Bronchial epithelial cell (primary cell): ENCODE results near the gene SYTL3. TPM values are rescaled to one million over a fixed set of nuclear protein-coding genes. Genes with fewer than 3 reads are reported as not detected.
"Not testable (repeated sequence)": the region's sequence is repeated elsewhere in the genome, so short reads cannot be mapped to it uniquely, and the experiment has no call there.

Source experiments
- DNase-seq: peaks from one replicate; pipeline ENCODE4 v3.0.0-alpha.2; 2010; ENCODE audit warnings: low read depth
- FAIRE-seq: peaks from 2 replicates; lab custom pipeline; 2011; peaks lifted over from hg19 to GRCh38; lab: Jason Lieb, UNC
- H3K27me3 ChIP-seq: 2 replicates; pipeline ENCODE4 v1.5.1; 2011; ENCODE audit warnings: low read length; ENCODE audit not compliant: control insufficient read depth, insufficient read depth
- H3K36me3 ChIP-seq: 2 replicates; pipeline ENCODE4 v1.5.1; 2011; ENCODE audit warnings: low read length; ENCODE audit not compliant: control insufficient read depth, insufficient read depth
- H3K4me3 ChIP-seq: 2 replicates; pipeline ENCODE4 v1.5.1; 2011; ENCODE audit warnings: mild to moderate bottlenecking, low read depth, low read length, control low read depth
- total RNA-seq: library from RNA; depleted of rRNA; stranded (reverse); fragments of >200 nt; gene quantifications from 2 replicates; pipeline ENCODE4 v1.2.1, GENCODE V29; 2014
- TF ChIP-seq, protein P1 (sequence below): IDR thresholded peaks from 2 replicates; pipeline ENCODE4 v1.5.1; 2011; ENCODE audit warnings: mild to moderate bottlenecking, moderate library complexity, low read length, control low read depth, inconsistent platforms; ENCODE audit not compliant: insufficient read depth, severe bottlenecking

The SYTL3 gene
- total RNA-seq, 1 donor from 2014 or later, result 1.1 TPM

DNA sequence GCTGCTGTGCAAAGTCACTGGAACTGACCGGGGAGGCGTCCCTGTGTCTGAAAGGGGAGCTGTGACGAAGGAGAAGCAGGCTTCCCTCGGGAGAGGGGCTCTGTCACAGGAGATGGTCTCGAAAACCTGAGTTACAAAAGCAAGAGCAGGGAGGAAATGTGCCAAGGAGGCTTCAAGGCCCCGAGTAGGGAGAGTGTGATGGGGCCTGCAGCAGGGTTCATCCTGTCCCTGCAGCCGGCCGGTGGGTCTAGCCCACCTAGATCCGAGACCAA, 22.0 kb upstream of the SYTL3 start:
- no peaks in the 10 kb centered on the region for H3K27me3 ChIP-seq
- H3K36me3 ChIP-seq, result peaks cover 23% of the 10 kb centered on the region
- DNase-seq, result no peak
- TF ChIP-seq, protein P1, sequence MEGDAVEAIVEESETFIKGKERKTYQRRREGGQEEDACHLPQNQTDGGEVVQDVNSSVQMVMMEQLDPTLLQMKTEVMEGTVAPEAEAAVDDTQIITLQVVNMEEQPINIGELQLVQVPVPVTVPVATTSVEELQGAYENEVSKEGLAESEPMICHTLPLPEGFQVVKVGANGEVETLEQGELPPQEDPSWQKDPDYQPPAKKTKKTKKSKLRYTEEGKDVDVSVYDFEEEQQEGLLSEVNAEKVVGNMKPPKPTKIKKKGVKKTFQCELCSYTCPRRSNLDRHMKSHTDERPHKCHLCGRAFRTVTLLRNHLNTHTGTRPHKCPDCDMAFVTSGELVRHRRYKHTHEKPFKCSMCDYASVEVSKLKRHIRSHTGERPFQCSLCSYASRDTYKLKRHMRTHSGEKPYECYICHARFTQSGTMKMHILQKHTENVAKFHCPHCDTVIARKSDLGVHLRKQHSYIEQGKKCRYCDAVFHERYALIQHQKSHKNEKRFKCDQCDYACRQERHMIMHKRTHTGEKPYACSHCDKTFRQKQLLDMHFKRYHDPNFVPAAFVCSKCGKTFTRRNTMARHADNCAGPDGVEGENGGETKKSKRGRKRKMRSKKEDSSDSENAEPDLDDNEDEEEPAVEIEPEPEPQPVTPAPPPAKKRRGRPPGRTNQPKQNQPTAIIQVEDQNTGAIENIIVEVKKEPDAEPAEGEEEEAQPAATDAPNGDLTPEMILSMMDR, result no peak
- no peak overlapping the region for H3K4me3 ChIP-seq
- no peak for FAIRE-seq

DNA sequence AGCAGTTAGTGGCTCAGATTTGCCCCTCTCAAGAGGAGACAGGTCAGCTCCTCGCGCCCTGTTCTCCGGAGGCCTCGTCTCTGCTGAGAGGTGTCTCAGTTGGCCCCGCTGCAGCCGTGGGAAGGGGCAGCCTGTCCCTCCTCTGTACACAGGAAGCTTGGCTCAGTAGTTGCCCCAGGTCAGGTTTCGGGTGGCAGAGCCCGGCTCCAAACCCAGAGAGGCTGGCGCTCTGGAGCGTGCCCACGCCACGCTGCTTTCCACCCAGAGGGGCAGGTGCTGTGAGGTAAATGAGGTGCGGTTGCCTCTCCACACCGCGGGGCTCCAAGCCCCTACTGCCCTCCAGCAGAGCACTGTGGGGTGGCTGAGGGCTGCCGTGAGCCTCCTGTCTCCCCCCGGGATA, 21.3 kb upstream of the SYTL3 start:
- TF ChIP-seq, protein P1, result no peak
- H3K36me3 ChIP-seq, result peaks cover 23% of the 10 kb centered on the region
- FAIRE-seq (no peak), DNase-seq (no peak)
- no peaks in the 10 kb centered on the region for H3K27me3 ChIP-seq
- no peak overlapping the region for H3K4me3 ChIP-seq

DNA sequence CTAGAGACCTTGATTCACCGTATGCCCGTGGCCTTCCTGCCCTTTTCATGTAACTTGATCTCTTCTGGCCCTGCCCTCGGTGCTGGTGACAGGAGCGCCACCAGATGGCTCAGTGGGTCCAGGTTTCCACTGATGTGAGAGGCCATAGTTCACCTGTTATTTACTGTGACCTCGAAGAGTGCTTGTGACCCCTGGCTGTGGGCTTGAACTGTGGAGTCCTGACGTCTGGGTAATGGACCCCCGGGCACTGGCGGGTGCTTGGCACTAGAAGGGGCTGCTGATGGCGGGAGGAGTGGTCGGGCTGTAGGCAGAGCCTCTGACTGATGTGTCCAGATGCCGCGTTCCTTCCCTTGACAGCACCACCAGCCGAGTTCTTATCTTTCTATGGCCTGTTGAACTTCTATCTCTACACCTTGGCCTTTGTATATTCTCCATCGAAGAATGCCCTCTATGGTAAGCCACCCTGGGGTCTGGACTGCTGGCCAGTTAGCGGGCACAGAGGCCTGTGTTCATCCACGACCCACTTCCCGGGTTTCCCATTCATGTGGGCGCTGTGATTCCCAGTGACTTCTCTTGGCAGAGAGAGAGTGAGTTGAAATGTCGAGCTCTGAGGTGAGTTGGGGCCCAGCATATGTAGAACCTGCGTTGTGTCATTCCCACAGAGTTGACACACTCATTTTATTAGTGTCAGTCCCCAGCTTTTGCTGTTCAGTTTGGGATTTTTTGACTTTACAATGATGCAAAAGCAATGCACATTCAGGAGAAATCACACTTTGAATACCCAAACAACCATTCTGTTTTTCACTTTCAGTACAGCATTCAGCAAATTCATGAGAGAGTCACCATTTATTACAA, 20.3 kb upstream of the SYTL3 start:
- Histone ChIP-seq H3K27me3 (no peaks in the 10 kb centered on the region), H3K4me3 (no peak overlapping the region), H3K36me3 (peaks cover 20% of the 10 kb centered on the region)
- TF ChIP-seq, protein P1, result peak; percentile 16
- FAIRE-seq, result no peak
- DNase-seq, result no peak

DNA sequence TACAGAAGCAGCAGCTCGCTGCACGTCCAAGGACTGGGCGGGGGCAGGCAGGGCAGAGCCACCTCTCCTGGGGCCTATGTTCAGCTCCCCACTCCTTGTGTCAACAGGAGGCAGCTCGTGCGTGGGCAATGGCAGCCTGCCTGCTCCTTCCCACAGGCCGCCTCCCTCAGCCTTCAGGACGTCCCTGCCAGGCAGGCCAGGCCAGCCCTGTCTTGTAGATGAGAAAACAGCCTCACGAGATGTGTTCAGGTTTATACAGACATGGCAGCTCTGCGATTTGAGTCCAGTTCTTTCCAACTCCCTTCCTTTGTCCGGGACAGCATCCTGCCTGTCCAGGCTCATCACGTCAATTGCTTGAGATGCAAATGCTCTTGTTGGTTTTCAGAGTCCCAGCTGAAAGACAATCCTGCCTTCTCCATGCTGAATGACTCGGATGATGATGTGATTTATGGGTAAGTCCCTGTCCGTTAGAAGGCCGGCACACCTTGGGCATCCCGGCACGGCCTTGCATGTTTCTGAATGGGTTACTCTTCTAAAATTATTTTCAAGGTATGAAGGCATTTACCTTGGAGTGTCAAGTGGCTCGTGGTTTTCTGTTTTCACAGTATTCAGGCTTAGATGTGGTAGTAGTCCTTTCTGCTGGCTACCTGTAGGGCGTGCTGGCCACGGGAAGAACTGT, 18.8 kb upstream of the SYTL3 start:
- DNase-seq (peak; percentile 74), FAIRE-seq (peak; percentile 95)
- H3K27me3 ChIP-seq, result no peaks in the 10 kb centered on the region
- TF ChIP-seq, protein P1, result no peak
- H3K36me3 ChIP-seq, result peaks cover 16% of the 10 kb centered on the region
- H3K4me3 ChIP-seq, result no peak overlapping the region

DNA sequence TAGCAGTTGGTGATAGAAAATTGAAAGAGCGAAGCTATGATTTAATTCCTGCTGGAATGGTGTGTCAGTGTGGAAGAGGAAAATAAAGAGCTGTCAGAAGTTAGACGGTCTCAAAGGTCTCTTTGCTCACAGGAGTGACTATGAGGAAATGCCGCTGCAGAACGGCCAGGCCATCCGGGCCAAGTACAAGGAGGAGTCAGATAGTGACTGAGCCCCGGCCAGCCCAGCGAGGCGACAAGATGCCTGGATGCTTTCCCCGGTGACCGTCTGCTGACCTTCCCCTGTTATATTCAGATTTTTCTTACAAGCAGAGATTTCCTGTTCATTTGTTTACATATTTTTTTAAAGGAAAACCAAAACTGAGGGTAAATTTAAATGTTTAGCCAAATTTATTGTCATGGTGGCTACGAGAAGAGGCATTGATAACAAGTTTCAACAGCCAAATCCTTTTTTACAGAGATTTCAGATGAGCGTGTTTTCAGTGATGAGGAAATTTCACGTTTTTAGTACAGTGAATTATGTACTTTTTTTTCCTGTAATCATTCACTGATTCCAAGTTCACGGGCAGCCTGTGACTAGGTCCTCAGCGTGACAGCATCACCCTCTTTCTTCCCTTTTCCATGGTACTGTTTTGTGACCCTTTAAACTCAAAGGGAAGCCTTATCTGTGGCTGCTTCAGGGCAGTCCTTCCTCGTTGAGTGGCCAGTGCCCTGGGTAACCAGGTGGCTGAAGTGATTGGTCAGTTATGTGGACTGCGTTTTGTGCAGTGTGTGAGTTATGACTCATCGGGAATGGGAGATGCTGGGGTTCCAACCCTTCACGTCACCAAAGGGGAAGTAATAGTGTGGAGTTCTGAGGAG, 17.9 kb upstream of the SYTL3 start:
- DNase-seq, result peak; percentile 64
- FAIRE-seq, result no peak
- peaks cover 13% of the 10 kb centered on the region for H3K36me3 ChIP-seq
- H3K4me3 ChIP-seq, result no peak overlapping the region
- no peaks in the 10 kb centered on the region for H3K27me3 ChIP-seq
- TF ChIP-seq, protein P1, result no peak

DNA sequence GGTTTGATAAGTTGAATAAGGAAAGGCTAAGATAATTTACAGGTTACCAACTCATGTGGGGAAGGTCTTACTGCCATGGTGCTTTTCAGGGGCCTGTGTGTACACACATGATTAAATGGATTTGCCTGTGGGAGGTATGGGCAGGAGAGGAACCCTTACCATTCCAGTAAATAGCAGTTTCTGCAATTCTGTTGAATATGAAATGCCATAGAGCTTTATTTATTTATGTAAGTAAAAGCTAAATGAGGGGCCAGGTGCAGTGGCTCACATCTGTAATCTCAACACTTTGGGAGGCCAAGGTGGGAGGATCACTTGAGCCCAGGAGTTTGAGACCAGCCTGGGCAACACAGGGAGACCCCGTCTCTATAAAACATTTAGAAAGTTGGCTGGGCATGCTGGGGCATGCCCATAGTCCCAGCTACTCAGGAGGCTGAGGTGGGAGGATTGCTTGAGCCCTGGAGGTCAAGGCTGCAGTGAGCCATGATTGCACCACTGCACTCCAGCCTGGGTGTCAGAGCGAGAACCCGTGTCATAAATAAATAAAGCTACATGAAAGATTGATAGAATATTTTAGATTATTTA, 17.2 kb upstream of the SYTL3 start:
- not testable (repeated sequence) for FAIRE-seq, DNase-seq, H3K27me3 ChIP-seq, H3K4me3 ChIP-seq
- peaks cover 16% of the 10 kb centered on the region for H3K36me3 ChIP-seq
